GM12878 (cell line): ENCODE measurements around the gene TTLL6. TPM values are rescaled to one million over a fixed set of nuclear protein-coding genes. Genes with fewer than 3 reads are reported as not detected.

ENCODE experiments used
- ATAC-seq: fragments of 200-7000 bp; cut with Tn5 transposase; 3 replicates; pipeline ENCODE4 v1.9.1; 2020; ENCODE audit warnings: mild to moderate bottlenecking, moderate library complexity
- BruUV-seq: library from RNA; stranded (reverse); fragments of 400-500 nt; replicated peaks from 2 replicates; lab custom pipeline; 2021; lab: Mats Ljungman, UMichigan
- CTCF ChIA-PET: fragments of 300-600 bp; sonication (Branson Sonifier 250); formaldehyde crosslinking; extraction: SDS; loops from one replicate; lab custom pipeline; 2021; ENCODE audit warnings: inconsistent platforms; lab: Yijun Ruan, JAX
- POLR2A ChIA-PET: fragments of 350-600 bp; formaldehyde crosslinking; extraction: SDS; loops from one replicate; lab custom pipeline; 2021; ENCODE audit warnings: inconsistent platforms; lab: Charles Lee
- RAD21 ChIA-PET: fragments of 300-600 bp; sonication (Branson Sonifier 250); formaldehyde crosslinking; loops from one replicate; lab custom pipeline; 2023; ENCODE audit warnings: antibody characterized with exemption; ENCODE audit not compliant: unreplicated experiment; lab: Charles Lee
- SMC1A ChIA-PET: fragments of 300-600 bp; sonication (Branson Sonifier 250); formaldehyde crosslinking; loops from one replicate; lab custom pipeline; 2023; ENCODE audit not compliant: unreplicated experiment, uncharacterized antibody; lab: Charles Lee
- DNase-seq: peaks from one replicate; pipeline ENCODE4 v3.0.0-alpha.2; 2011; ENCODE audit warnings: low read depth, low spot score
- FAIRE-seq: peaks from 3 replicates; lab custom pipeline; 2011; peaks lifted over from hg19 to GRCh38; lab: Jason Lieb, UNC
- H2AFZ ChIP-seq: 2 replicates; pipeline ENCODE4 v1.6.0; 2011; ENCODE audit warnings: low read depth, low read length, control low read depth; ENCODE audit not compliant: control insufficient read depth
- H3K27ac ChIP-seq: 2 replicates; pipeline ENCODE4 v1.5.1; 2011; ENCODE audit warnings: control low read depth; ENCODE audit not compliant: control insufficient read depth, insufficient read depth
- H3K27me3 ChIP-seq, 2 experiments: replicated peaks in 1 of 2; 2 replicates each; pipeline versions ENCODE4 v1.6.0 to v1.6.1; 2011; ENCODE audit warnings: low read length in 1 of 2; ENCODE audit not compliant: control insufficient read depth in 2 of 2, insufficient read depth in 2 of 2
- H3K36me3 ChIP-seq, 2 experiments: 2 replicates each; pipeline ENCODE4 v1.5.1; 2011; ENCODE audit warnings: low read length in 1 of 2; ENCODE audit not compliant: control insufficient read depth in 2 of 2, insufficient read depth in 2 of 2
- H3K4me1 ChIP-seq: 2 replicates; pipeline ENCODE4 v1.6.1; 2011; ENCODE audit warnings: mild to moderate bottlenecking, low read length, moderate library complexity, mixed read lengths; ENCODE audit not compliant: control insufficient read depth, insufficient read depth
- H3K4me2 ChIP-seq: 2 replicates; pipeline ENCODE4 v1.6.0; 2011; ENCODE audit warnings: control low read depth; ENCODE audit not compliant: control insufficient read depth, insufficient read depth
- H3K4me3 ChIP-seq: fragments of 200-600 bp; sonication (generic); 2 replicates; pipeline ENCODE4 v1.5.1; 2016
- H3K79me2 ChIP-seq: 2 replicates; pipeline ENCODE4 v1.6.0; 2011; ENCODE audit warnings: low read length; ENCODE audit not compliant: control insufficient read depth, insufficient read depth
- H3K9ac ChIP-seq: 2 replicates; pipeline ENCODE4 v1.8.0; 2011; ENCODE audit warnings: low read length, control low read depth, mixed read lengths; ENCODE audit not compliant: control insufficient read depth, insufficient read depth
- H3K9me3 ChIP-seq: replicated peaks from 3 replicates; pipeline ENCODE4 v1.5.1; 2011; ENCODE audit warnings: mild to moderate bottlenecking, low read length; ENCODE audit not compliant: control insufficient read depth, insufficient read depth
- H4K20me1 ChIP-seq: 2 replicates; pipeline ENCODE4 v1.6.0; 2011; ENCODE audit not compliant: control insufficient read depth, insufficient read depth
- EZH2 ChIP-seq: IDR thresholded peaks from 2 replicates; pipeline ENCODE4 v1.6.1; 2012; ENCODE audit warnings: low read depth, mild to moderate bottlenecking, control low read depth, inconsistent platforms, low read length, borderline replicate concordance; ENCODE audit not compliant: control insufficient read depth
- TCF7 ChIP-seq: IDR thresholded peaks from 2 replicates; pipeline ENCODE4 v1.6.1; 2014; ENCODE audit warnings: antibody characterized with exemption, borderline replicate concordance
- WGBS: methylation state at CpG from one replicate; pipeline ENCODE4 v1.1.6; 2016; ENCODE audit warnings: low lambda C conversion rate; ENCODE audit not compliant: insufficient replicate concordance, insufficient coverage; ENCODE audit errors: missing lambda C conversion rate; 5-methylcytosine and 5-hydroxymethylcytosine counted together
- in situ Hi-C: fragments of 300-500 bp; cut with MboI; formaldehyde crosslinking; loops from 9 replicates; pipeline ENCODE4 v1.14.3; 2018; ENCODE audit warnings: mixed read lengths
- intact Hi-C: fragments of 100-400 bp; cut with micrococcal nuclease; formaldehyde crosslinking; loops from one replicate; pipeline ENCODE4 v1.14.2; 2022; ENCODE audit not compliant: unreplicated experiment
- polyA plus RNA-seq, 11 experiments: library from polyadenylated mRNA; depleted of rRNA in 4 of 11; unstranded in 6 of 11; stranded (reverse) in 5 of 11; fragments of >200 nt; fragmentation: Nextera tagmentation in 4 of 11; fragmentation: Illumina TruSeq in 1 of 11; extraction: Ambion mirVana in 4 of 11; extraction: Trizol in 1 of 11; gene quantifications; 1 replicate in 1 of 11; 2 replicates in 10 of 11; pipeline versions ENCODE4 v1.2.1 to v1.2.3, GENCODE V29; 2011 to 2016; ENCODE audit warnings: inconsistent platforms in 2 of 11, missing spikeins in 2 of 11, low read depth in 1 of 11
- total RNA-seq, 4 experiments: library from RNA; depleted of rRNA in 3 of 4; stranded (reverse); fragments of >200 nt in 3 of 4; fragmentation: Illumina TruSeq in 1 of 4; extraction: Trizol in 1 of 4; gene quantifications; 2 replicates each; pipeline versions ENCODE4 v1.2.1 to v1.2.3, GENCODE V29; 2013 to 2021
- TF ChIP-seq, protein P1 (sequence below): IDR thresholded peaks from 2 replicates; pipeline ENCODE4 v1.6.1; 2011; ENCODE audit warnings: borderline replicate concordance, low read depth, mild to moderate bottlenecking, moderate library complexity, low read length; ENCODE audit not compliant: insufficient read depth, poor library complexity, severe bottlenecking

TTLL6 gene
- total and polyA plus RNA-seq, 10 of the 15 experiments (the other 5 are each of a cell fraction or from before 2014, with no cell fraction given) = 0.06 to 0.36 (median 0.13) TPM; not detected in 4

GRCh38 chr17:48726916-48727286 is 90.1 kb downstream of the TTLL6 start:
- BruUV-seq = no TSS peak
- no peaks in the 10 kb centered on the region for H3K36me3 ChIP-seq
- in situ Hi-C loops = loop anchor here (5.0 kb wide), 1 partner anchor 155 kb away; no protein-coding TSS in a partner anchor

More at GRCh38 chr17:48726916-48727286, 90.1 kb downstream of the TTLL6 start:
- no peak overlapping the region for H3K9ac ChIP-seq
- no peak for ATAC-seq
- no peaks in the 10 kb centered on the region; the same call in 1 of the 2 replicates for H3K4me1 ChIP-seq
- no peak overlapping the region for H3K4me3 ChIP-seq
- no peak for DNase-seq
- no peaks in the 10 kb centered on the region for H4K20me1 ChIP-seq
- H3K79me2 ChIP-seq = no peaks in the 10 kb centered on the region
- TF ChIP-seq TCF7 (no peak), EZH2 (0 out of 2 replicates have a peak, but pooled peaks have one; percentile 38)
- TF ChIP-seq, protein P1, sequence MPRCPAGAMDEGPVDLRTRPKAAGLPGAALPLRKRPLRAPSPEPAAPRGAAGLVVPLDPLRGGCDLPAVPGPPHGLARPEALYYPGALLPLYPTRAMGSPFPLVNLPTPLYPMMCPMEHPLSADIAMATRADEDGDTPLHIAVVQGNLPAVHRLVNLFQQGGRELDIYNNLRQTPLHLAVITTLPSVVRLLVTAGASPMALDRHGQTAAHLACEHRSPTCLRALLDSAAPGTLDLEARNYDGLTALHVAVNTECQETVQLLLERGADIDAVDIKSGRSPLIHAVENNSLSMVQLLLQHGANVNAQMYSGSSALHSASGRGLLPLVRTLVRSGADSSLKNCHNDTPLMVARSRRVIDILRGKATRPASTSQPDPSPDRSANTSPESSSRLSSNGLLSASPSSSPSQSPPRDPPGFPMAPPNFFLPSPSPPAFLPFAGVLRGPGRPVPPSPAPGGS = no peak
- whole genome bisulfite sequencing = 59% methylated on average over 20 of the region's 20 CpGs
- POLR2A ChIA-PET = no interaction called here
- H2AFZ ChIP-seq = no peak overlapping the region
- H3K4me2 ChIP-seq = no peak overlapping the region
- intact Hi-C loops = no loop called here
- no peak for FAIRE-seq
- H3K27ac ChIP-seq = no peak overlapping the region
- RAD21 ChIA-PET = interaction anchor here (4.4 to 5.5 kb wide), 2 partner anchors 48 to 152 kb away, joined by 25 to 67 read pairs; no protein-coding TSS in a partner anchor
- peaks cover 28 to 46% of the 10 kb centered on the region in 2 experiments for H3K27me3 ChIP-seq
- CTCF ChIA-PET = interaction anchor here (1.1 to 7.5 kb wide), 7 partner anchors 47 to 158 kb away, joined by 3 to 108 read pairs (median 38); no protein-coding TSS in a partner anchor
- no peaks in the 10 kb centered on the region for H3K9me3 ChIP-seq
- SMC1A ChIA-PET = interaction anchor here (3.9 kb wide), 1 partner anchor 152 kb away, joined by 26 read pairs; no protein-coding TSS in a partner anchor
